Glomerular endothelial cell (primary cell): ENCODE measurements around the gene PRAMEF15. TPM values are rescaled to one million over a fixed set of nuclear protein-coding genes. Genes with fewer than 3 reads are reported as not detected.
"Not testable (repeated sequence)": the region's sequence is repeated elsewhere in the genome, so short reads cannot be mapped to it uniquely, and the experiment has no call there.

Source experiments
- DNase-seq: peaks from one replicate; pipeline ENCODE4 v3.0.0-alpha.2; 2011; ENCODE audit warnings: low read depth, low spot score; ENCODE audit errors: extremely low read depth
- total RNA-seq: library from RNA; depleted of rRNA; stranded (reverse); fragments of >200 nt; gene quantifications from 2 replicates; pipeline ENCODE4 v1.2.3, GENCODE V29; 2015

The PRAMEF15 gene
- total RNA-seq = not detected in 2 replicates

DNA sequence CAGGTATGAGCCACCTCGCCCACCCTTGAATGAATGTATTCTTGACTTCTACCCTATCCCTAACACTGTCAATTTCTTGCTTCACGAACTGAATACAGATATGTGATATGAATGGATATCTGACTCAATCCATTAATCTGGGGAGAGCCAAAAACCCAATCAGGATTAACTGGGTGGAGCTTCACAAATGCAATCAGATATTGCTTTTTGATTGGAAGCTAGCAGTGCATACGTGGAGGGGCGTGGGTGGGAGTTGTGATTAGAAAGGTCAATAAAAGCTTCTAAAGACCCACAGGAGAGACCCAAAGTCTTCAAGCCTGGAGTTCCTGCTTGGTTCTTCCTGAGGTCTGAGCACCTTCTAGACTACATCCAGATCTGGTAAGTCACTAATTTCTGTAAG, at the start of gene PRAMEF15:
Gene PRAMEF15, plus strand, starts transcription at position 301 of the 400 bp plus-strand sequence. CDS start 2,827 bp downstream, outside the sequence.
- DNase-seq = not testable (repeated sequence)

DNA sequence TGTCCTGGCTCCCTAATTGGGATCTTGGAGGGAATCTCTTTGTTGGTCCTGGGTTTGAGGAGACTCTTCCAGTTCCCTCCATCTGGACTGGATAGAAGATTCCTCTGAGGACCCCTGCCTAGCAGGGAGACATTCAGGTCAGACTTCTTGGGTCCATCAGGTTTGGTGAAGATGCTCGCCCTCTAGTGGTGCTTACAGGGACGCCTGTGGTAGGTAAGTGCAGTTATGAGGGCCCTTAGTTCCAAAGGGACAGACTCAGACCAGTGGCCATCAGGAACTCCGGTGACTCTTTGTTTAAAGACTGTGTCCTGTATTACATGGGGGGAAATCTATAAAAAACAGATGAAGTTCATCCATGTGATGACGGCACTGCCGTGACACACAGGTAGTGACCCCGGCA, 38.4 kb upstream of the PRAMEF15 start:
- DNase-seq = not testable (repeated sequence)

DNA sequence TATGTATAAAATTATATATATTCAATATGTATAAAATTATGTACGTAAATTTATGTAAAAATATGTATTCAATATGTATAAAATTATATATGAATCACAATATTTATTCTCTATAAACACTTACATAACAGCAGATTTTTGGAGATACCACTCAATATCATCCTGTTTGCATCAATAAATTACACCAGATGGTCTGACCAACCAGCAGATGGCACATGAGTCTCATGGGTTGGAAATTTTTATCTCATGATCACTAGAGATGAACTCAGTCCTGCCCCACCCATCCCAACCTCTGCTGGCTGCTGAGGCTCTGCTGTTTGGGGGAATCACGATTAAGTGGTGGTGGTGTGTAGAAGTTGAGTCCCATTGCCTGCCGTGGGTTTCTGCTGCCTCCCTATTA, 35.8 kb upstream of the PRAMEF15 start:
- not testable (repeated sequence) for DNase-seq

DNA sequence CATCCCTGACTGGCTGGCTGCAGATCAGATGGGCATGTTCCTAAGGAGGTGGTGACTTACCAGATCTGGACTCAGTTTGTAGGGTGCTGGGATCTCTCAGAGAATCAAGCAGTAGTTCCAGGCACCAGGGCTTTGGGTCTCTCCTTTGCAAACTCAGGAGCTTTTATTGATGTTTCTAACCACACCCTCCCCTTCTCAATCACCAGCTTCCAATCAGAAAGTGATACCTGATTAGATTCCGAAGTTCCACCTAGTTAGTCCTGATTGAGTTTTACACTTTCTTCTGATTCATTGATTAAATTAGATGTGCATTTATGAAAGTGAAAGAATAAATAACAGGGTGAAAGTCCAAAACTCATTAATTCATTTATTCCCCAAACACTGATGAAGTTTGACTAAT, 30.3 kb upstream of the PRAMEF15 start, which contains the start of gene PRAMEF8:
Gene PRAMEF8, minus strand, starts transcription at position 101 of the 400 bp plus-strand sequence. CDS start 1,046 bp downstream, outside the sequence.
- DNase-seq = not testable (repeated sequence)

DNA sequence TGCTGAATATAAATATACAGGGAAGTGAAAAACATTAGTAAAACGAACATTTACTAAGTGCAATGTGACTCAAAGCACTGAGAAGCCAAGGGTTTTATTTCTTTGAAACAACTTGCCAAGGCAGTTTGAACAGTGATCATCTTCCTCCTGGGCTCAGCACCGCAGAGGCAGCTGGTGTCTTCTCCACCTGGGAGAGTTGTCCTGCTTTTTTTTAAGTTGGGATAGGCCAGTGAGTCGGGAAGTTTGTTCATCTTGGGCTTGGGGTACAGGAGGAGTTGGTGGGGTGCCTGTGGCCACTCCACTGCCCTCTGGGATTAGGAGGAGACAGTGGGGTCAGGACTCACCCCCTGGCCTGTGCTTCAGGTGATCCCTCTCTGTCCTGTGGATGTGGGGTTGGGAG, 26.4 kb upstream of the PRAMEF15 start:
- DNase-seq = not testable (repeated sequence)

DNA sequence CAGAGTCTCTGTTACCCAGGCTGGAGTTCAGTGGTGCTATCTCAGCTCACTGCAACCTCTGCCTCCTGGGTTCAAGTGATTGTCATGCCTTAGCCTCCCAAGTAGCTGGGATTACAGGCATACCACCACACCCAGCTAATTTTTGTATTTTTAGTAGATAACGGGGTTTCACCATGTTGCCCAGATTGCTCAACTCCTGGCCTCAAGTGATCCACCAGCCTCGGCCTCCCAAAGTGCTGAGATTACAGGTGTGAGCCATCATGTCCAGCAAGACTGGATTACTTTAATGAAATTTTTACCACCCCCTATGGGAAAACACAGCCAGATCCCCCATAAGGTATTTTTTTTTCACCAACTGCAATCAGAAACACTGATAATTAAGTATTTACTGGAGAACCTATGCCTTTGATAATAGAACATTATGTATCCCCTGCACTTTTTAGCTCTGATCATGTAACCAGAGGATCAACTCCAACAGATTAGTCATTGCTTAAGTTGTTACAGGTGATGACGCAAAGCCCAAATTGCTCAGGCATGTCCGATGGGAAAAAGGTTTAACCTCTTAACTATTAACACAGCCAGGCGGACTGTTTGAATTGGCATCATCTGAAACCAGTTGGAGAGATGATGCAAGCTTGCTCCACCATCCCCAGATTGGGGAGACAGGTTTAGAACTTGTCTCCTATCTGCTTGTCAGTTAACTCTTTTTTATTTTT, 18.0 kb upstream of the PRAMEF15 start:
- DNase-seq = not testable (repeated sequence)

DNA sequence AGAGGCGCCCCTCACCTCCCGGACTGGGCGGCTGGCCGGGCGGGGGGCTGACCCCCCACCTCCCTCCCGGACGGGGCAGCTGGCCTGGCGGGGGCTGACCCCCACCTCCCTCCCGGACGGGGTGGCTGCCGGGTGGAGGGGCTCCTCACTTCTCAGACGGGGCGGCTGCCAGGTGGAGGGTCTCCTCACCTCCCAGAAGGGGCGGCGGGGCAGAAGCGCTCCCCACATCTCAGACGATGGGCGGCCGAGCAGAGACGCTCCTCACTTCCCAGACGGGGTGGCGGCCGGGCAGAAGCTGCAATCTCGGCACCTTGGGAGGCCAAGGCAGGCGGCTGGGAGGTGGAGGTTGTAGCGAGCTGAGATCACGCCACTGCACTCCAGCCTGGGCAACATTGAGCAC, 16.7 kb upstream of the PRAMEF15 start:
- DNase-seq = not testable (repeated sequence)

DNA sequence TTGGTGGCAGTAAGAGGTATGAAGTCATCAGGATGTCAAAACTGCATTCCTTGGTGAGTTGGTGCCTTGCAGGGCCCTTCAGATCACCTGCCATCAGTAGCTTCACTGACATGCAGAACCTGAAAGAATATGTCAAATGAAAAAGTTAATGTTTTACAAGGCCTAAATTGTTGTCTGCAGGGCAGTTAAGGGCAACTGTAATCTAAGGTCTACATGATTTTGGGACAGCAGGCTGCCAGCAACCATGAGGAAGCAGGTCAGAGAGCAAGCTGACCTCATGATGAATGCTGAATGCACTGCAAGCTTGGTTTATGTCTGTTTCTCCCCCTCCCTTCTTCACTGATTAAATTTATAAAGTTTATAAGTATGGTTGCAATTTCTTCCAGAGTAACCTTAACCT, 13.2 kb upstream of the PRAMEF15 start:
- DNase-seq = not testable (repeated sequence)

DNA sequence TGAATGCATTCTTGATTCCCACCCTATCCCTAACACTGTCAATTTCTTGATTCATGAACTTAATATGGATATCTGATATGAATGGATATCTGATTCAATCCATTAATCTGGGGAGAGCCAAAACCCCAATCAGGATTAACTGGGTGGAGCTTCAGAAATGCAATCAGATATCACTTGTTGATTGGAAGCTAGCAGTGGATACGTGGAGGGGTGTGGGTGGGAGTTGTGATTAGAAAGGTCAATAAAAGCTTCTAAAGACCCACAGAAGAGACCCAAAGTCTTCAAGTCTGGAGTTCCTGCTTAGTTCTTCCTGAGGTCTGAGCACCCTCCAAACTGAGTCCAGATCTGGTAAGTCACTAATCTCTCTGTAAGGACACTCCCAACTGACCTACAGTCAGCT, 12.1 kb upstream of the PRAMEF15 start, which contains the start of gene PRAMEF33:
Gene PRAMEF33, plus strand, starts transcription at position 301 of the 400 bp plus-strand sequence. CDS start 2,416 bp downstream, outside the sequence.
- DNase-seq = not testable (repeated sequence)

DNA sequence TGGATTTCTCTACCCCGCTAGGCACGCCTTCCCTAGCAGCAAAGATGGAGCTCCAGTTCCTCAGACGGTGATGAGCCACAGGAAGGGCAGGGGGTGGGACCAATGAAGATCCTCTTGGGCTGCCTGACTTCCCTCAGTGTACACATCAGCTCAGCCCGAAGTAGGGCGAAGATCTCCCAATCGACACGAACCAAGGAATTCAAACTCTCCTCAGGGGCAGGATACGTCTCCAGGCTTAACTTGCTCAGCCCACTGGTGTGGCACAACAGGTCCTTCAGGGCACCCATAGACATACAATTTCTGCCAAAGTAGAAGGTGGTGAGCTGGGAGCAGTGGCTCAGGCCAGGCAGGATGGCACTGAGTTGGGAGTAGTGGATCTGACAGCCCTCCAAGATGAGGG, 27.1 kb downstream of the PRAMEF15 start:
- DNase-seq = not testable (repeated sequence)

DNA sequence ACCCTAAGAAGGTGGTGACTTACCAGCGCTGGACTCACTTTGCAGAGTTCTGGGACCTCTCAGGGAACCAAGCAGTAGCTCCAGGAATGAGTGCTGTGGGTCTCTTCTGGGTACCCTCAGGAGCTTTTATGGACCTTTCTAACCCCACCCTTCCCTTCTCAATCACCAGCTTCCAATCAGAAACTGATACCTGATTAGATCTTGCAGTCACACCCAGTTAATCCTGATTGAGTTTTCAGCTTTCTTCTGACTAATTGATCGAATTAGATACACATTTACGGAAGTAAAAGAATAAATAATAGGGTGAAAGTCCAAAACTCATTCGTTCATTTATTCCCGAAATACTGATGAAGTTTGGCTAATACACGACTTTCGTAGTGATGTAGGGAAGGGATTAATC, 31.7 kb downstream of the PRAMEF15 start, which contains the start of gene PRAMEF14:
Gene PRAMEF14, minus strand, starts transcription at position 101 of the 400 bp plus-strand sequence. CDS start 1,820 bp downstream, outside the sequence.
- not testable (repeated sequence) for DNase-seq

DNA sequence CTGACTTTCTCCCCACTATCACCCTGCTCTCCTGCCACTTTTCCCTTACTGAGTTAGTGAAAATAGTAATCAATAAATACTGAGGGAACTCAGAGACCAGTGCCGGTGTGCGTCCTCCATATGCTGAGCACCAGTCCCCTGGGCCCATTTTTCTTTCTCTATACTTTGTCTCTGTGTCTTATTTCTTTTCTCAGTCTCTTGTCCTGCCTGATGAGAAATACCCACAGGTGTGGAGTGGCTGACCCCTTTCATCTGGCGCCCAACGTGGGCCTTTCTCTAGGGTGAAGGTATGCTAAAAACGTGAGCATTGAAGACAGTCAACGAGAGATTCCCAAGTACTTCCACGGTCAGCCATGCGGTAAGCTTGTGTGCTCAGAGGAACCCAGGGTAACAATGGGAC, 38.1 kb downstream of the PRAMEF15 start:
- DNase-seq = not testable (repeated sequence)

DNA sequence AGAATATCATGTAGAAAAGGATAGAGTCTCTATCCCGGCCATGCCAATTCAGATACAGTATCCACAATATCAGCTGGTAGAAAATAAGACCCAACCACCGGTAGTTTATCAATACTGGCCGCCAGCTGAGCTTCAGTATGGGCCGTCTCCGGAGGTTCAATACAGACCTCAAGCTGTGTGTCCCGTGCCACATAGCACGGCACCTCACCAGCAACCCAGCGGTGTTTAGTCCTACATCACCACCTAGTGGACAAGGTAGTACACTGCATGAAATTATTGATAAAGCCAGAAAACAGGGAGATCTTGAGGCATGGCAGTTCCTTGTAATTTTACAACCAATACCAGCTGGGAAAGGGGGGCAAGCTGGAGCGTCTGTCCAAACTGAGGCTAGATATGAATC, 39.1 kb downstream of the PRAMEF15 start:
- not testable (repeated sequence) for DNase-seq

DNA sequence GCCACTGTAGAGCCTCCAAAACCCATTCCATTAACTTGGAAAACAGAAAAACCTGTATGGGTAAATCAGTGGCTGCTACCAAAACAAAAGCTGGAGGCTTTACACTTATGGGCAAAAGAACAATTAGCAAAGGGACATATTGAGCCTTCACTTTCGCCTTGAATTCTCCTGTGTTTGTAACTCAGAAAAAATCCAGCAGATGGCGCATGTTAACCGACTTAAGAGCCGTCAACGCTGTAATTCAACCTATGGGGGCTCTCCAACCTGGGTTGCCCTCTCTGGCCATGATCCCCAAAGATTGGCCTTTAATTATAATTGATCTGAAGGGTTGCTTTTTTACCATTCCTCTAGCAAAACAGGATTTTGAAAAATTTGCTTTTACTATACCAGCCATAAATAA, 41.4 kb downstream of the PRAMEF15 start:
- peak; percentile 52 for DNase-seq

DNA sequence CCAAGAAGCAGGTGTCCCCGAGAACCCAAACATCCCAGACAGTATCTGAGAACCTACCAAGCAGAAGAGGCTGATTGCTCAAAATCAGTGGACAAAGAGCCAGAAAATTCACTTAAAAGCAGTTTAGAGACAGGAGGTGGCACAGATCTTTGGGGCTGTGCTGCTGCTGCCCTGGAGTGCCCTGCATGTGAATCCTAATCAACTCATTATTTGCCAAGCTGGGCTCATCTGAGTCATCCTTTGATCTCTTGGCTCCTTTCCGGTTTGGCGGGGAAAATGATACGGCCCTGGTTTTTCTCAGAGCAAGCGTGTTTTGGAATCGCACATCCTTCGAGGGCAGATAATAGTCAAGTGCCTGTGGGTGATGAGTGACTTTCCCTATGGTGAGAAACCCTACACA, 47.0 kb downstream of the PRAMEF15 start:
- DNase-seq = not testable (repeated sequence)

DNA sequence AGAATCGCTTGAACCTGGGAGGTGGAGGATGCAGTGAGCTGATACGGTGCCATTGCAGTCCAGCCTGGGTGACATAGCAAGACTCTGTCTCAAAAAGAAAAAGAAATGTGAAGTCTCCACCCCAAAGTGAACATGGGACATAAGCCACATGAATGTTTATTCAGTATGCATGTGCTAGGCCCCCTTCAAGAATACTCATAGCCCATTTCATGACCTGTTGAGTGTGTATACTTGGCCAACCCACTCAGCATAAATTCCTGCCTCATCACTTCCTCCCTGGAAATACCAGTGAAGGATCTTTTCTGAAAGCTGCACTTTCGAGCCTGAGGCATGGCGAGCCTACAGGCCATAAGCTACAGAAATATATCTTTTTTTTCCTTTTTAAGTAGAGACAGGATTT, 49.5 kb downstream of the PRAMEF15 start:
- DNase-seq = not testable (repeated sequence)

DNA sequence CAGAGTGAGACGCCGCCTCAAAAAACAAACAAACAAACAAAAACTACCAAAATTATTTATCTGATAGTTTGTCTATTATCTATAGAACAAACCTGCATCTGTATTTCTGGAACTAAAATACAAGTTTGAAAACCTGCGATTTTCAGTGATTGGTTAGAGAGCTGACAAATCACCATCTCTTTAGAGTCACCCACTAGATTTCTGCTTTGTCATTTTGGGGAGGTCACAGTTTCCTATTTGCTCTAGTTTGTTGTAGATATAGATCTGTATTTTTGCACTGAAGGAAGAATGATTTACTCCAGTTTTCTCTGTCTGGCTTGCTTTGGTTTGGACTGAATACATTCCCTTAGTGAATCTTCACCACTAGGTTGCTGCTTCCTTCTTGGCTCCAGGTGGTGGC, 51.2 kb downstream of the PRAMEF15 start:
- not testable (repeated sequence) for DNase-seq

DNA sequence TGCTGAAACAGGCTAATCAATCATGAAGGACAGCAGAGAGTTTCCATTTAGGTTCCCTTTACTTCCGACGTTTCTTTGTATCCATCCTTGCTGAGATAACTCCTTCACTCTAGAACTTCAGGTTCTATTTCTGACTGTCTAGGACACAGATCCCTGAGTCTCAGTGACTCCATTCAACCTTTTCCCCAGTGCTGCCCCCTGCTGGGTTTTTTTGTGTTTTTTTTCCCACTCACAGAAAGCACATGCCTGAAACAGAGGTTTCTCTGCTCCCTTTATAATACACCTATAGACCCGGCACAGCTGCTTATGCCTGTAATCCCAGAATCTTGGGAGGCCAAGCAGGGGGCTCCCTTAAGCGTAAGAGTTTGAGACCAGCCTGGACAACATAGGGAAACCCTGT, 53.2 kb downstream of the PRAMEF15 start:
- not testable (repeated sequence) for DNase-seq
